ENCODE results near the gene TRA2A.

DNA sequence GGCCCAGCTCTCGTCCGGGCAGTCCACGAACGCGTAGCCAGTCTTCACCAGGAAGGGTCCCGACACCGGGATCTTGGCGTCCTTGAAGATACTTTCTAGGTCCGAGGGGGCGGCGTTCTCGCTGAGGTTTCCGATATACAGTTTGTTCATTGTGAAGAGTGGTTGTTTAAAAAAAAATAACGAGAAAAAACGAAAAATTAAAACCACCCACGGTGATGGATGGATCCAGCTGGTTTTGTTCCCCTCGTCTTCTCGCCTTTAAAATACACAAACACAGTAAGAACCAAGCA is 61.9 kb downstream of the TRA2A start:
- TF ChIP-seq RXRA (CRISPR knock-in tag; IDR thresholded peaks at IDR 0.05) (no peak), ZNF446 (CRISPR knock-in tag; IDR thresholded peaks at IDR 0.05) (no peak), PCBP1 (IDR thresholded peaks at IDR 0.05; ENCODE audit: borderline replicate concordance, low read depth, low read length) (no peak), BRD4 (CRISPR knock-in tag; IDR thresholded peaks at IDR 0.05) (no peak), TAF1 (CRISPR knock-in tag; IDR thresholded peaks at IDR 0.05) (no peak), NFE2L2 (IDR thresholded peaks at IDR 0.05; ENCODE audit: low read length) (no peak), CENPX (CRISPR knock-in tag; IDR thresholded peaks at IDR 0.05) (no peak), POLR2A (IDR thresholded peaks at IDR 0.05; ENCODE audit: insufficient read depth in 1 of 2, low read depth in 2 of 2, low read length in 2 of 2) (no peak)
- TF ChIP-seq, protein P1, sequence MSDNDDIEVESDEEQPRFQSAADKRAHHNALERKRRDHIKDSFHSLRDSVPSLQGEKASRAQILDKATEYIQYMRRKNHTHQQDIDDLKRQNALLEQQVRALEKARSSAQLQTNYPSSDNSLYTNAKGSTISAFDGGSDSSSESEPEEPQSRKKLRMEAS (IDR thresholded peaks at IDR 0.05) = no peak

All from HepG2 (cell line).